ENCODE data around the gene GIT2. TPM values are rescaled to one million over a fixed set of nuclear protein-coding genes. Genes with fewer than 3 reads are reported as not detected.

Gene GIT2
- total and polyA plus RNA-seq, 2 experiments from 2014 or later, result 26.4 to 42.1 TPM

- no peaks in the 10 kb centered on the region for H3K36me3 ChIP-seq (ENCODE audit: low read depth)
- WGBS, 2 experiments (ENCODE audit: low coverage in 1 of 2, low lambda C conversion rate in 2 of 2, missing lambda C conversion rate in 2 of 2), result 69 to 72% methylated on average over 18 to 20 of the region's 20 CpGs
- no peak overlapping the region for H2AFZ ChIP-seq
- H3K4me1 ChIP-seq (ENCODE audit: insufficient read depth), result no peaks in the 10 kb centered on the region
- no peaks in the 10 kb centered on the region for H3K27me3 ChIP-seq (replicated peaks; ENCODE audit: insufficient read depth)
- H4K20me1 ChIP-seq (ENCODE audit: insufficient read depth), result no peaks in the 10 kb centered on the region
- in situ Hi-C loops (cut with MboI), result no loop called here
- H3K27ac ChIP-seq, result no peak overlapping the region
- H3K9ac ChIP-seq, result no peak overlapping the region
- no peak for DNase-seq
- peaks cover 5% of the 10 kb centered on the region; the same call in 1 of the 2 replicates for H3F3A ChIP-seq (ENCODE audit: insufficient read depth)
- H3K4me2 ChIP-seq (ENCODE audit: unreplicated experiment), result no peak overlapping the region
- H3K79me2 ChIP-seq (ENCODE audit: insufficient read depth), result no peaks in the 10 kb centered on the region
- H3K4me3 ChIP-seq, result no peak overlapping the region
- H3K9me2 ChIP-seq (ENCODE audit: insufficient read depth), result no peaks in the 10 kb centered on the region
- no peaks in the 10 kb centered on the region for H3K9me3 ChIP-seq (ENCODE audit: low read depth)
- no peak for TF ChIP-seq EZH2phosphoT487 (IDR thresholded peaks at IDR 0.05; ENCODE audit: insufficient read depth, low read depth)
- no peak for TF ChIP-seq EZH2 (IDR thresholded peaks at IDR 0.05; ENCODE audit: insufficient read depth, poor library complexity, severe bottlenecking)
Observed at GRCh38 chr12:109925185-109925840, 70.9 kb downstream of the GIT2 start.

- Histone ChIP-seq H3K36me3 (ENCODE audit: low read depth) (no peaks in the 10 kb centered on the region), H2AFZ (no peak overlapping the region), H4K20me1 (ENCODE audit: insufficient read depth) (no peaks in the 10 kb centered on the region), H3K9ac (no peak overlapping the region), H3K27me3 (replicated peaks; ENCODE audit: insufficient read depth) (no peaks in the 10 kb centered on the region), H3K27ac (no peak overlapping the region), H3K4me2 (ENCODE audit: unreplicated experiment) (no peak overlapping the region), H3K4me3 (no peak overlapping the region), H3K79me2 (ENCODE audit: insufficient read depth) (no peaks in the 10 kb centered on the region), H3K9me2 (ENCODE audit: insufficient read depth) (no peaks in the 10 kb centered on the region), H3F3A (ENCODE audit: insufficient read depth) (peaks cover 5% of the 10 kb centered on the region; the same call in 1 of the 2 replicates), H3K4me1 (ENCODE audit: insufficient read depth) (no peaks in the 10 kb centered on the region), H3K9me3 (ENCODE audit: low read depth) (no peaks in the 10 kb centered on the region)
- TF ChIP-seq EZH2phosphoT487 (IDR thresholded peaks at IDR 0.05; ENCODE audit: insufficient read depth, low read depth), result no peak
- no peak for DNase-seq
- 76 to 78% methylated on average over 14 to 17 of the region's 17 CpGs for WGBS, 2 experiments (ENCODE audit: low coverage in 1 of 2, low lambda C conversion rate in 2 of 2, missing lambda C conversion rate in 2 of 2)
- in situ Hi-C loops (cut with MboI), result no loop called here
Observed at GRCh38 chr12:109923481-109924245, 72.5 kb downstream of the GIT2 start.

- 77 to 88% methylated on average over 5 of the region's 5 CpGs for WGBS, 2 experiments (ENCODE audit: low coverage in 1 of 2, low lambda C conversion rate in 2 of 2, missing lambda C conversion rate in 2 of 2)
- in situ Hi-C loops (cut with MboI), result no loop called here
- H3K4me3 ChIP-seq, result no peak overlapping the region
- no peaks in the 10 kb centered on the region for H3K4me1 ChIP-seq (ENCODE audit: insufficient read depth)
- H3K4me2 ChIP-seq (ENCODE audit: unreplicated experiment), result no peak overlapping the region
- H3F3A ChIP-seq (ENCODE audit: insufficient read depth), result peaks cover 5% of the 10 kb centered on the region; the same call in 1 of the 2 replicates
- no peak overlapping the region for H3K9ac ChIP-seq
- no peaks in the 10 kb centered on the region for H3K79me2 ChIP-seq (ENCODE audit: insufficient read depth)
- no peak for DNase-seq
- no peaks in the 10 kb centered on the region for H3K36me3 ChIP-seq (ENCODE audit: low read depth)
- H3K9me3 ChIP-seq (ENCODE audit: low read depth), result no peaks in the 10 kb centered on the region
- H3K27me3 ChIP-seq (replicated peaks; ENCODE audit: insufficient read depth), result no peaks in the 10 kb centered on the region
- no peak overlapping the region for H3K27ac ChIP-seq
- no peaks in the 10 kb centered on the region for H3K9me2 ChIP-seq (ENCODE audit: insufficient read depth)
- H2AFZ ChIP-seq, result no peak overlapping the region
- no peaks in the 10 kb centered on the region for H4K20me1 ChIP-seq (ENCODE audit: insufficient read depth)
- no peak for TF ChIP-seq EZH2phosphoT487 (IDR thresholded peaks at IDR 0.05; ENCODE audit: insufficient read depth, low read depth)
- no peak for TF ChIP-seq EZH2 (IDR thresholded peaks at IDR 0.05; ENCODE audit: insufficient read depth, poor library complexity, severe bottlenecking)
Observed at GRCh38 chr12:109923038-109923437, 73.1 kb downstream of the GIT2 start.

GRCh38 chr12:109921982-109922381, 74.2 kb downstream of the GIT2 start:
- Histone ChIP-seq H2AFZ (no peak overlapping the region), H3K27ac (no peak overlapping the region), H3K27me3 (replicated peaks; ENCODE audit: insufficient read depth) (no peaks in the 10 kb centered on the region), H3K4me2 (ENCODE audit: unreplicated experiment) (no peak overlapping the region), H3K9me2 (ENCODE audit: insufficient read depth) (no peaks in the 10 kb centered on the region), H3K9me3 (ENCODE audit: low read depth) (no peaks in the 10 kb centered on the region), H3K9ac (no peak overlapping the region), H3F3A (ENCODE audit: insufficient read depth) (peaks cover 5% of the 10 kb centered on the region; the same call in 1 of the 2 replicates), H3K79me2 (ENCODE audit: insufficient read depth) (no peaks in the 10 kb centered on the region), H4K20me1 (ENCODE audit: insufficient read depth) (no peaks in the 10 kb centered on the region), H3K4me3 (no peak overlapping the region), H3K36me3 (ENCODE audit: low read depth) (0 out of 2 replicates have a peak, but pooled peaks cover 8% of the 10 kb centered on the region), H3K4me1 (ENCODE audit: insufficient read depth) (no peaks in the 10 kb centered on the region)
- no peak for TF ChIP-seq EZH2phosphoT487 (IDR thresholded peaks at IDR 0.05; ENCODE audit: insufficient read depth, low read depth)
- in situ Hi-C loops (cut with MboI), result no loop called here
- WGBS, 2 experiments (ENCODE audit: low coverage in 1 of 2, low lambda C conversion rate in 2 of 2, missing lambda C conversion rate in 2 of 2), result 78 to 80% methylated on average over 4 of the region's 4 CpGs
- no peak for DNase-seq
